ENCODE results near the gene ADAMTSL2. TPM values are rescaled to one million over a fixed set of nuclear protein-coding genes. Genes with fewer than 3 reads are reported as not detected.

ADAMTSL2 gene
- total and polyA plus RNA-seq, 2 donors = 2.2 to 8.9 TPM

DNA sequence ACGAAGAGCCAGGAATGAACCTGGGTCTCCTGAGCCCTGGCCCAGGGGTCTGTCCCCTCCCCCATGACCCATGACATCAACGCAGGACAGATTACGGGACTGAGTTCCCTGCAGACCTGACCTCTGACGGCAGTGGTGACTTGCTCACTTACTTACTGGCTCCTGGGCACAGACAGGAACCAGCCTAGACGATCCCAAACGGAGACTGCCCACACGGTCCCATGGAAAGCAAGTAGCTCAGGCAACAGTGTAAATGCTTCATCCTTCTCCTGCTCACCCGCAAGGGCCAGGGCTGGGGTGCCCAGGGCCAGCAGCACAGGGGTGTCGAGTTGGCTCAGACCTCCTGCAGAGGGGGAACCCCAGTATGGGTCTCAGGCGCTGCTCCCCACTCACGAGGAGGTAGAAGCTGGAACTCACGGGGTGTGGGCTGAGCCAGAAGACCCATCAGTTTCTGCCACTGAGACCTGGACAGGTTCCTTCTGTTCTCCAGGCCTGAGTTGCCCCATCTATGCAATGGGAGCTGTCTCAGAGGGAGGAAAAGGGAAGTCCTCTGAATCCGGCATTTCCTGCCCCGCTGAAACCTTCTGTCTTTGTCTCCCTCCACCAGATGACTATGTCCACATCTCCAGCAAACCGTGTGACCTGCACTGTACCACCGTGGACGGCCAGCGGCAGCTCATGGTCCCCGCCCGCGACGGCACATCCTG lies 5.6 kb downstream of the ADAMTSL2 start:
- no peaks in the 10 kb centered on the region for H3K36me3 ChIP-seq (ENCODE audit: insufficient read depth)
- no peak overlapping the region for H3K27ac ChIP-seq (ENCODE audit: low read depth)
- no peaks in the 10 kb centered on the region for H3K4me1 ChIP-seq (ENCODE audit: insufficient read depth)
- no peak for DNase-seq (ENCODE audit: extremely low spot score)
- WGBS = 77% methylated on average over 22 of the region's 22 CpGs
- H3K4me3 ChIP-seq (ENCODE audit: low read depth, low read length) = no peak overlapping the region

DNA sequence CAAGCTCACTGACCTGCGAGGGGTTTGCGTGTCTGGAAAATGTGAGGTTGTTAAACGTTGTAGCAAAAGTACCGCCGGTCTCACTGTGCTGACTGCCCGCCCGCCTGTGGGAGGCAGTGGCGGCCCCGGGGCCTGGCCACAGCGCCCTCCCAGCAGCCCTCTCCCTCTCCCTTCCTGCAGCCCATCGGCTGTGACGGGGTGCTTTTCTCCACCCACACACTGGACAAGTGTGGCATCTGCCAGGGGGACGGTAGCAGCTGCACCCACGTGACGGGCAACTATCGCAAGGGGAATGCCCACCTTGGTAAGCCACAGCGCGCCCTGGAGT lies 6.2 kb downstream of the ADAMTSL2 start:
- WGBS = 85% methylated on average over 18 of the region's 18 CpGs
- no peak for DNase-seq (ENCODE audit: extremely low spot score)
- no peaks in the 10 kb centered on the region for H3K36me3 ChIP-seq (ENCODE audit: insufficient read depth)
- no peak overlapping the region for H3K4me3 ChIP-seq (ENCODE audit: low read depth, low read length)
- no peak overlapping the region for H3K27ac ChIP-seq (ENCODE audit: low read depth)
- H3K4me1 ChIP-seq (ENCODE audit: insufficient read depth) = no peaks in the 10 kb centered on the region

- Histone ChIP-seq H3K4me1 (ENCODE audit: insufficient read depth) (no peaks in the 10 kb centered on the region), H3K27ac (ENCODE audit: low read depth) (no peak overlapping the region), H3K4me3 (ENCODE audit: low read depth, low read length) (no peak overlapping the region), H3K36me3 (ENCODE audit: insufficient read depth) (no peaks in the 10 kb centered on the region)
- no peak for DNase-seq (ENCODE audit: extremely low spot score)
- WGBS = 79% methylated on average over 13 of the region's 13 CpGs
Measured at GRCh38 chr9:133542002-133542401, 7.5 kb downstream of the ADAMTSL2 start.

DNA sequence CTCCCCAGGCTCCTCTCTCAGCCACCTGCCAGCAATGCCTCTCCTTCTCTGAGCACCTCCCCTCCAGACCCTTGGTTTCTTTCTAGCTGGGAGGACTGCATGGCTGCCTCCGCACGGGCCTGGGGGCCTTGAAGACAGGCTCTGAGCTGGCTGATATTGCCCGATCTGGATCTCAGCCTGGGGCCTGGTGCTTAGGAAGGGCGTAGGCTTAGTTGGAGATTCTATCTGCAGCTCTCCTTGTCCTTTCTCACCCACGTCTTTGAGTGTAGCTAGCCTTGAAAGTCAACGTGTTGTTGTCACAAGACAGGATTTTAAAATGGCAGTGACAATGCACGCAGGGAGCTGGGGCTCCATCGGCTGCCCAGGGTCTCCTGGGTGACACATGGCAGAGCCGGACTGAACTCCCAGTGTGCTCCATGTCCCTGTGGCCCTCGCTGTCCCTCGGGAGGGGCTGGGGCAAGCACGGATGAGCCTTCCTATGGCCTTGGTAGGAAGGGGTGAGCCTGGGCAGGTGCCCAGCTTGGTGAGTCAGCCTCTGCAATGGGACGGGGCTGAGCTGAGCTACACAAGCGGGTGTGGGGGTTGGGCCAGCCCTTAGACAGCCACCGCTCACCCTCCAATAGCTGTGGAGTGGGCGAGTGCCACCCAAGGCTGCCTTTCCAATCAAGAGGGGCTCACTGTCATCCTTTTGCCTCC lies 9.4 kb downstream of the ADAMTSL2 start:
- H3K36me3 ChIP-seq (ENCODE audit: insufficient read depth) = no peaks in the 10 kb centered on the region
- H3K4me1 ChIP-seq (ENCODE audit: insufficient read depth) = no peaks in the 10 kb centered on the region
- 81% methylated on average over 16 of the region's 16 CpGs for WGBS
- no peak for DNase-seq (ENCODE audit: extremely low spot score)
- H3K4me3 ChIP-seq (ENCODE audit: low read depth, low read length) = no peak overlapping the region
- no peak overlapping the region for H3K27ac ChIP-seq (ENCODE audit: low read depth)

DNA sequence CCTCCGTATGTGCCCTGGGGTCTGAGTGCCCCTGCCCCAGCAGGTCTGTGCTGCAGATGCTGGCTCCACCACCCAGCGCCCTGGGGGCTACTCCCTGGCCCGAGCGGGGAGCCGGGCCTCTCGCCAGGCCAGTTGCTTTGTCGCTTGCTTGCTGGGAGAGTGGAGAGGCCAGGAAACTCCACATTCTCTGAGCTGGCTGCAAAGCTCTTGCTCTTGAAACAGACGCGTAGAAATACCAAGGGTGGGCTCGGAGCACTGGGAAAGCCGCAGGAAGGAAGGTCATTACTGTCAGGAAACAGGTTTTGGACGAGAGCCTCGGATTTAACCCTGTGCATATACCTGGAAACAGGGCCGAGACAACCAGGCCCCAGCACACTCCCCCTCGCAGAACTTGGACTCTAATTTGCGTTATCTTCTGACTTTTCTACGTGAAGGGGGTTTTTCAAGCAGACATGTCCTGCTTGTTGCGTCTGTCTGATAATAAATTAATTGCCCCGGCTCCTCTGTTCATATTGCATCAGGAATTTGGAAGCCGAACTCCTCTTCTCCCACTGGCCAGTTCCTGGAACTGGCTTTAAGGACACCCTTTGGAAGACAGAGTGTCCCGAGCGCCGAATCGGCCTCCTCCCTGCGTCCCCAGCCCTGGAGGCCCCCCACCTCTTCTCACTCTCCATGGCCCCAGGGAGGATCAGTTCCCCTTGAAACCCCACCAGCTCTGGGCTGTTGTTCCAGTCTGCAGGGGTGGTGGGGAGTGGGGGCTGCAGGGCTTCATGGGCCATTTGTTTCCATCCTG lies 11.2 kb downstream of the ADAMTSL2 start:
- no peak for DNase-seq (ENCODE audit: extremely low spot score)
- H3K36me3 ChIP-seq (ENCODE audit: insufficient read depth) = no peaks in the 10 kb centered on the region
- H3K4me3 ChIP-seq (ENCODE audit: low read depth, low read length) = no peak overlapping the region
- WGBS = 50% methylated on average over 25 of the region's 25 CpGs
- no peak overlapping the region for H3K27ac ChIP-seq (ENCODE audit: low read depth)
- no peaks in the 10 kb centered on the region for H3K4me1 ChIP-seq (ENCODE audit: insufficient read depth)

DNA sequence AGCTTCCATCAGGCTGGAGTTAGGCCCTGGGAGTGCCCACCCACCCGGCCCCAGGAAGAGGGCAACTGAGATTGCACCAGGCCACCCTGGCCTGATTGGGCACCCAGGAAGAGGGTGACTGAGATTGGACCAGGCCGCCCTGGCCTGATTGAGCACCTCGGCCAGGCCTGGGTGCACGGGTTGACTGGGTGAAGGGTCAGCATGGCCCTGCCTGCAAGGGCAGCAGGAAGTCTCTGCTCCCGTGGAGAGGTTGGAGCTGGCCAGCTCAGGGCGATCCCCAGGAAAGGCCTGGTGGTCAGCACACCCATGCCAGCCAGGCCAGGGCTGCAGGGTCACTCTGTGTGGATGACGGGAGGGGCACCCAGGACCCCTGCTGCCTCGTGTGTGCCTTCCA lies 11.8 kb downstream of the ADAMTSL2 start:
- 76% methylated on average over 8 of the region's 8 CpGs for WGBS
- Histone ChIP-seq H3K27ac (ENCODE audit: low read depth) (no peak overlapping the region), H3K4me3 (ENCODE audit: low read depth, low read length) (no peak overlapping the region), H3K36me3 (ENCODE audit: insufficient read depth) (no peaks in the 10 kb centered on the region), H3K4me1 (ENCODE audit: insufficient read depth) (no peaks in the 10 kb centered on the region)
- DNase-seq (ENCODE audit: extremely low spot score) = no peak

- no peaks in the 10 kb centered on the region for H3K36me3 ChIP-seq (ENCODE audit: insufficient read depth)
- 87% methylated on average over 15 of the region's 15 CpGs for WGBS
- no peak overlapping the region for H3K27ac ChIP-seq (ENCODE audit: low read depth)
- H3K4me3 ChIP-seq (ENCODE audit: low read depth, low read length) = no peak overlapping the region
- DNase-seq (ENCODE audit: extremely low spot score) = no peak
- H3K4me1 ChIP-seq (ENCODE audit: insufficient read depth) = no peaks in the 10 kb centered on the region
Measured at GRCh38 chr9:133547116-133547515, 12.6 kb downstream of the ADAMTSL2 start.

GRCh38 chr9:133551446-133551845 lies 16.9 kb downstream of the ADAMTSL2 start:
- Histone ChIP-seq H3K4me1 (ENCODE audit: insufficient read depth) (no peaks in the 10 kb centered on the region), H3K36me3 (ENCODE audit: insufficient read depth) (no peaks in the 10 kb centered on the region), H3K4me3 (ENCODE audit: low read depth, low read length) (no peak overlapping the region), H3K27ac (ENCODE audit: low read depth) (no peak overlapping the region)
- 69% methylated on average over 7 of the region's 7 CpGs for WGBS
- DNase-seq (ENCODE audit: extremely low spot score) = no peak

GRCh38 chr9:133552236-133552635 lies 17.7 kb downstream of the ADAMTSL2 start:
- H3K27ac ChIP-seq (ENCODE audit: low read depth) = no peak overlapping the region
- H3K4me3 ChIP-seq (ENCODE audit: low read depth, low read length) = no peak overlapping the region
- no peak for DNase-seq (ENCODE audit: extremely low spot score)
- no peaks in the 10 kb centered on the region for H3K4me1 ChIP-seq (ENCODE audit: insufficient read depth)
- no peaks in the 10 kb centered on the region for H3K36me3 ChIP-seq (ENCODE audit: insufficient read depth)
- WGBS = 89% methylated on average over 8 of the region's 8 CpGs

GRCh38 chr9:133553123-133553522 lies 18.6 kb downstream of the ADAMTSL2 start:
- DNase-seq (ENCODE audit: extremely low spot score) = no peak
- no peak overlapping the region for H3K27ac ChIP-seq (ENCODE audit: low read depth)
- no peaks in the 10 kb centered on the region for H3K36me3 ChIP-seq (ENCODE audit: insufficient read depth)
- no peak overlapping the region for H3K4me3 ChIP-seq (ENCODE audit: low read depth, low read length)
- H3K4me1 ChIP-seq (ENCODE audit: insufficient read depth) = no peaks in the 10 kb centered on the region
- WGBS = 89% methylated on average over 10 of the region's 10 CpGs

- Histone ChIP-seq H3K4me1 (ENCODE audit: insufficient read depth) (no peaks in the 10 kb centered on the region), H3K4me3 (ENCODE audit: low read depth, low read length) (no peak overlapping the region), H3K36me3 (ENCODE audit: insufficient read depth) (no peaks in the 10 kb centered on the region), H3K27ac (ENCODE audit: low read depth) (no peak overlapping the region)
- WGBS = 89% methylated on average over 31 of the region's 31 CpGs
- no peak for DNase-seq (ENCODE audit: extremely low spot score)
Measured at GRCh38 chr9:133553973-133554713, 19.6 kb downstream of the ADAMTSL2 start.

- 97% methylated on average over 8 of the region's 8 CpGs for WGBS
- Histone ChIP-seq H3K4me1 (ENCODE audit: insufficient read depth) (no peaks in the 10 kb centered on the region), H3K4me3 (ENCODE audit: low read depth, low read length) (no peak overlapping the region), H3K27ac (ENCODE audit: low read depth) (no peak overlapping the region), H3K36me3 (ENCODE audit: insufficient read depth) (no peaks in the 10 kb centered on the region)
- DNase-seq (ENCODE audit: extremely low spot score) = no peak
Measured at GRCh38 chr9:133554729-133555128, 20.2 kb downstream of the ADAMTSL2 start.

DNA sequence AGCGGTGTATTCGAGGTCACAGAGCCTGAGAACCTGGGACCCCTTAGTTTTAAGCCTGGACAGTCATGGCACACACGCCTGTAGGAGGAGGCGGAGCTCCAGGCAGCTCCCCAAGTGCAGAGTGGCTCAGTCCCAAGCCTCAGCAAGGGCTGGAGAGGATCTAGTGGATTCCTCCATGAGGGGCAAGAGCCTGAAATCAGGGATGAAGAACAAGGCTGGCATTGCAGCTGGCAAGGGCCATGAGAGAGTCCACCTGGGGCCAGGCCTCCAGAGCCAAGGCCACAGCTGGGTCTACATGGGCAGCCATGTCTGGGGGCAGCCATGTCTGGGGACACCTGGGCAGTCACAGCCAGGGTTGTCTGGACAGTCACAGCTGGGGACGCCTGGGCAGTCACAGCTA lies 21.9 kb downstream of the ADAMTSL2 start:
- no peak overlapping the region for H3K4me3 ChIP-seq (ENCODE audit: low read depth, low read length)
- 88% methylated on average over 5 of the region's 5 CpGs for WGBS

More for the DNA sequence above, 21.9 kb downstream of the ADAMTSL2 start:
- Histone ChIP-seq H3K27ac (ENCODE audit: low read depth) (no peak overlapping the region), H3K4me1 (ENCODE audit: insufficient read depth) (no peaks in the 10 kb centered on the region), H3K36me3 (ENCODE audit: insufficient read depth) (no peaks in the 10 kb centered on the region)
- no peak for DNase-seq (ENCODE audit: extremely low spot score)

Data from urinary bladder (tissue), 4 donors.